Astrocyte (in vitro differentiated cells and primary cell): Measurements from ENCODE around the gene RRAGC. TPM values are rescaled to one million over a fixed set of nuclear protein-coding genes. Genes with fewer than 3 reads are reported as not detected.

Experiments
- DNase-seq: peaks from one replicate; pipeline ENCODE4 v3.0.0-alpha.2; 2010; ENCODE audit warnings: low read depth
- FAIRE-seq: peaks from 2 replicates; lab custom pipeline; 2011; peaks lifted over from hg19 to GRCh38; lab: Jason Lieb, UNC
- H2AFZ ChIP-seq: 2 replicates; pipeline ENCODE4 v1.6.0; 2012; ENCODE audit warnings: low read depth, low read length, inconsistent platforms
- H3K27ac ChIP-seq: 2 replicates; pipeline ENCODE4 v1.5.1; 2011; ENCODE audit warnings: low read depth, low read length, inconsistent platforms
- H3K27me3 ChIP-seq: 2 replicates; pipeline ENCODE4 v1.6.0; 2011; ENCODE audit warnings: low read length, inconsistent platforms; ENCODE audit not compliant: insufficient read depth
- H3K36me3 ChIP-seq: 2 replicates; pipeline ENCODE4 v1.5.1; 2011; ENCODE audit warnings: low read length, inconsistent platforms; ENCODE audit not compliant: insufficient read depth
- H3K4me1 ChIP-seq: 2 replicates; pipeline ENCODE4 v1.5.1; 2011; ENCODE audit warnings: low read length, inconsistent platforms; ENCODE audit not compliant: insufficient read depth
- H3K4me2 ChIP-seq: 2 replicates; pipeline ENCODE4 v1.6.0; 2012; ENCODE audit warnings: low read length, inconsistent platforms
- H3K4me3 ChIP-seq: 2 replicates; pipeline ENCODE4 v1.5.1; 2011; ENCODE audit warnings: low read depth, mild to moderate bottlenecking, low read length, inconsistent platforms; ENCODE audit not compliant: insufficient read depth
- H3K79me2 ChIP-seq: 2 replicates; pipeline ENCODE4 v1.6.0; 2012; ENCODE audit warnings: mild to moderate bottlenecking, low read length, inconsistent platforms; ENCODE audit not compliant: insufficient read depth
- H3K9ac ChIP-seq: 2 replicates; pipeline ENCODE4 v1.6.0; 2012; ENCODE audit warnings: mild to moderate bottlenecking, low read length, inconsistent platforms
- H3K9me3 ChIP-seq: 2 replicates; pipeline ENCODE4 v1.5.1; 2012; ENCODE audit warnings: low read depth, mild to moderate bottlenecking, low read length, inconsistent platforms; ENCODE audit not compliant: insufficient read depth
- H4K20me1 ChIP-seq: 2 replicates; pipeline ENCODE4 v1.6.0; 2012; ENCODE audit warnings: low read length, inconsistent platforms; ENCODE audit not compliant: insufficient read depth
- H3K27ac Mint-ChIP-seq: one replicate; pipeline ENCODE4 v1.8.0; 2021; ENCODE audit warnings: mild to moderate bottlenecking, mixed read lengths; ENCODE audit not compliant: unreplicated experiment
- H3K27me3 Mint-ChIP-seq: one replicate; pipeline ENCODE4 v1.8.0; 2021; ENCODE audit warnings: low read depth, mixed read lengths; ENCODE audit not compliant: unreplicated experiment
- H3K36me3 Mint-ChIP-seq: one replicate; pipeline ENCODE4 v1.8.0; 2021; ENCODE audit warnings: low read depth, mixed read lengths; ENCODE audit not compliant: unreplicated experiment
- H3K4me1 Mint-ChIP-seq: one replicate; pipeline ENCODE4 v1.8.0; 2021; ENCODE audit warnings: low read depth, mixed read lengths; ENCODE audit not compliant: unreplicated experiment
- H3K4me3 Mint-ChIP-seq: one replicate; pipeline ENCODE4 v1.8.0; 2021; ENCODE audit warnings: mild to moderate bottlenecking, moderate library complexity, mixed read lengths; ENCODE audit not compliant: unreplicated experiment
- H3K9me3 Mint-ChIP-seq: one replicate; pipeline ENCODE4 v1.8.0; 2021; ENCODE audit warnings: mild to moderate bottlenecking, mixed read lengths; ENCODE audit not compliant: unreplicated experiment
- EZH2 ChIP-seq: IDR thresholded peaks from 2 replicates; pipeline ENCODE4 v1.6.1; 2012; ENCODE audit warnings: mild to moderate bottlenecking, low read length, inconsistent platforms; ENCODE audit not compliant: insufficient read depth
- total RNA-seq: library from RNA; stranded (reverse); gene quantifications from 2 replicates; pipeline ENCODE4 v1.2.1, GENCODE V29; 2021
- TF ChIP-seq, protein P1 (sequence below): IDR thresholded peaks from 2 replicates; pipeline ENCODE4 v1.5.1; 2011; ENCODE audit warnings: low read depth, mild to moderate bottlenecking, inconsistent platforms, low read length, moderate library complexity; ENCODE audit not compliant: insufficient read depth

RRAGC gene
- total RNA-seq, 1 donor from 2014 or later: 37.3 TPM

- Mint-ChIP-seq H3K36me3 (peaks cover 2% of the 10 kb centered on the region), H3K4me1 (peaks cover 9% of the 10 kb centered on the region), H3K4me3 (no peak overlapping the region), H3K9me3 (peaks cover 3% of the 10 kb centered on the region), H3K27ac (no peak overlapping the region), H3K27me3 (peaks cover 6% of the 10 kb centered on the region)
- Histone ChIP-seq H3K27me3 (no peaks in the 10 kb centered on the region), H3K9ac (no peak overlapping the region), H3K9me3 (no peaks in the 10 kb centered on the region), H3K4me1 (no peaks in the 10 kb centered on the region), H3K79me2 (no peaks in the 10 kb centered on the region), H3K27ac (no peak overlapping the region), H3K4me3 (no peak overlapping the region), H3K4me2 (no peak overlapping the region), H2AFZ (no peak overlapping the region), H3K36me3 (peaks cover 11% of the 10 kb centered on the region), H4K20me1 (peaks cover 3% of the 10 kb centered on the region)
- FAIRE-seq (peak; percentile 93), DNase-seq (peak; percentile 67)
- TF ChIP-seq, protein P1, sequence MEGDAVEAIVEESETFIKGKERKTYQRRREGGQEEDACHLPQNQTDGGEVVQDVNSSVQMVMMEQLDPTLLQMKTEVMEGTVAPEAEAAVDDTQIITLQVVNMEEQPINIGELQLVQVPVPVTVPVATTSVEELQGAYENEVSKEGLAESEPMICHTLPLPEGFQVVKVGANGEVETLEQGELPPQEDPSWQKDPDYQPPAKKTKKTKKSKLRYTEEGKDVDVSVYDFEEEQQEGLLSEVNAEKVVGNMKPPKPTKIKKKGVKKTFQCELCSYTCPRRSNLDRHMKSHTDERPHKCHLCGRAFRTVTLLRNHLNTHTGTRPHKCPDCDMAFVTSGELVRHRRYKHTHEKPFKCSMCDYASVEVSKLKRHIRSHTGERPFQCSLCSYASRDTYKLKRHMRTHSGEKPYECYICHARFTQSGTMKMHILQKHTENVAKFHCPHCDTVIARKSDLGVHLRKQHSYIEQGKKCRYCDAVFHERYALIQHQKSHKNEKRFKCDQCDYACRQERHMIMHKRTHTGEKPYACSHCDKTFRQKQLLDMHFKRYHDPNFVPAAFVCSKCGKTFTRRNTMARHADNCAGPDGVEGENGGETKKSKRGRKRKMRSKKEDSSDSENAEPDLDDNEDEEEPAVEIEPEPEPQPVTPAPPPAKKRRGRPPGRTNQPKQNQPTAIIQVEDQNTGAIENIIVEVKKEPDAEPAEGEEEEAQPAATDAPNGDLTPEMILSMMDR: peak; percentile 90
- no peak for TF ChIP-seq EZH2
Observed at GRCh38 chr1:38834937-38835827, 24.4 kb downstream of the RRAGC start.

DNA sequence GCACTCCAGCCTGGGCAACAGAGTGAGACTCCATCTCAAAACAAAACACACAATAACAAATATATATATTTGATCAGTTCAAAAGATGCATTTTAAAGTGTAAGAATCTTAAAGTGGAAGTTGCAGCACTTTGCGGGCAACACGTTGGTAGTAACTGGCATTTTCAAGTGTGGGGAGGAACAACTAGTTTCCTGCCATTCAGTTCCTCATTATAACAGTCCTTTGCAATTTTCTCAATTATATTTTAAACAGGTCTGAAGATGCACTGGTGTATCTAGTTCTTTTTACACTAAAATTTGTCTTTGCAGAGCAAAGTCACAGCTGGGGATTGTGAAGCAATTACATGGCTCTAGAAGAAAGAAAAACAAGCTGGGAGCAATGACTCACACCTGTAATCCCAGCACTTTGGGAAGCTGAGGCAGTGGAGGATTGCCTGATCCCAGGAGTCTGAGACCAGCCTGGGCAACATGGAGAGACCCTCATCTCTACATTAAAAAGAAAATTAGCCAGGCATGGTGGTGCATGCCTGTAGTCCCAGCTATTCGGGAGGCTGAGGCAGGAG is 25.3 kb downstream of the RRAGC start:
- Histone ChIP-seq H4K20me1 (no peaks in the 10 kb centered on the region), H3K9ac (no peak overlapping the region), H3K4me2 (no peak overlapping the region), H3K27me3 (peaks cover under 1% of the 10 kb centered on the region), H3K9me3 (no peaks in the 10 kb centered on the region), H3K4me3 (no peak overlapping the region), H3K36me3 (peaks cover 11% of the 10 kb centered on the region), H3K79me2 (no peaks in the 10 kb centered on the region), H3K27ac (no peak overlapping the region), H2AFZ (no peak overlapping the region), H3K4me1 (no peaks in the 10 kb centered on the region)
- no peak overlapping the region for H3K27ac Mint-ChIP-seq
- peaks cover 9% of the 10 kb centered on the region for H3K4me1 Mint-ChIP-seq
- DNase-seq (no peak), FAIRE-seq (no peak)
- no peak overlapping the region for H3K4me3 Mint-ChIP-seq
- H3K36me3 Mint-ChIP-seq: no peaks in the 10 kb centered on the region
- H3K9me3 Mint-ChIP-seq: peaks cover 3% of the 10 kb centered on the region
- peaks cover 6% of the 10 kb centered on the region for H3K27me3 Mint-ChIP-seq
- no peak for TF ChIP-seq EZH2
- TF ChIP-seq, protein P1: no peak
